HG03135 (cell line): ENCODE data around the gene FAM222A.

Experiments used
- ATAC-seq: cut with Tn5 transposase; IDR thresholded peaks from one replicate; pipeline ENCODE4 v1.9.1; 2021; ENCODE audit warnings: mild to moderate bottlenecking, moderate library complexity; ENCODE audit not compliant: unreplicated experiment

FAM222A gene

DNA sequence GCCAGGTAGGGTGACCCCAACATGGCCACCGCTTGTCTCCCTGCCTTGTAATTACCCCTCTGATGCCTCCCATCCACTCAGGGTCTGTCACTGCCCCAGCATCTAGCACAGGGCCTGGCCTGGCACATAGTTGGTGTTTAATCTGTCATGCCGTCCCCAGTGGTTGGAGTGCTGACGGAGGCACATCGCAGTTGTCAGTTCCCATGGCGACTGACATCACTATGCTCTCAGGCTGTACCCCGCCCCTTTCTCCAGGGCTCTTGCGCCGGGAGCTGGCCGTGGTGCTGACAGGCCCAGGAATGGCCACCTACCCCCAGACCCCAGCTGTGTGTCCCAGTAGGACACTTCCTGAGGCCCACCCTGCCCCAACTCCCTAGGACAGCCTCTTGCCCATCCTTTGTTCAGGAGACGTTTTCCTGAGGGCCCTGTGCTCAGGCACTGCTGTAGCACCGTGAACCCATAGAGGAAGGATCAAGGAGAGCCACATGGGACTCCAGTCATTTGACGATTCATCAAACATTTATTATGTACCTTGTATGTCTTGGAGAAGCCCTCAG is 23.0 kb downstream of the FAM222A start:
- no peak for ATAC-seq

DNA sequence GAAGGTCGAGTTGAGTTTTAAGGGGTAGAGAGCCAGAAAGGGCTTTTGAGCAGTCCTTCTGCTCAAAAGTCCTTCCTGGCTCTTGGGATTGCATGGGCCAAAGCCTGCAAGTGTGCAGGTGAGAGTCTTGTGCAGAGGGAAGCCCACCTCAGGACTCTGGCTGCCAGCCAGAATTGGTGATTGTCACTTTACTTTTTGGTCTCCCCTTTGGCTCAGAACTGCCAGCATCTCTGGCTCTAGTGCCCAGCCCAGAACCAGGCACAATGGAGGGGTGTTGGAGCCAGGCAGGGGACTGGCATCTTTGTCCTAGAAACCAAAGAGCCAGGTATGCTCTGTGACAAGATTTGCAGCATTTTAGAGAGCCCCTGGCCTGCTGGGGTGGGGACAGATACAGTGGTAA is 23.5 kb downstream of the FAM222A start:
- ATAC-seq = no peak

DNA sequence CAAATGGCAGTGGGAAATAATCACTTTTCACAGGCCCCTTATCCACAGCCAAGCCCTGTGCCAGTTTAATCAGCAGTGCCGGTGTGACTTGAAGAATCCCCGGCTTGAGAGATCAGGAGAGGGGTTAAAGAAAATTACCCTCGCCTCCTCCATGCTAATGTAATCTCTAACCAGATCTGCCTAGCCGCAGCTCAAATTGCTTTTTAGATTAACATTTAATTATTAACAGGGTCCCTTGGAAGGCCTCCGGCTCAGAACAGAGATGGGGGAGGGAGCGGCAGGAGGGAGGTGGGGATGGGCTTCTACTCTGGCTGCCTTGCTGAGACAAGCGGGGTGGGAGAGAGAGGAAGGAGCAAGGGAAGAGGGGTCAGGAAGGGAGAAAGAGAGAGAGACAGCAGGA is 24.0 kb downstream of the FAM222A start:
- ATAC-seq = no peak

DNA sequence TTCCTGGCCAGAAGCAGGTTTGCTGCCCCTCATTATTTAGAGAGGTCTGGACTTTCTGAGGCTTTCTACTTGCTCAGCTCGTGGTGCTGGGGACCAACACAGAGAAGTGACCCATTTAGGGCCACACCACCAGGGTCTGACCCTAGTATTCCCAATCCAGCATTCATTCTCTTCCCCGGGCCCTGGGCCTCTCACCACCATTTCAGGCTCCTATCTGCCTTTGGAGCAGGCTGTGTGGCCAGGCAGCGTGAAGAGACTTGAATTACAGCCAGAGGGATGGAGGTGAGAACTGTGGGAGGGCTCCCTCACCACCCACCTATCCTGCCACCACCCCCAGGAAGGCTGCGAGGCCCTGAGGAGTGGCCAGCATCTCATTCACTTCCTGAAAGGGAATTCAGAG is 24.6 kb downstream of the FAM222A start:
- no peak for ATAC-seq

DNA sequence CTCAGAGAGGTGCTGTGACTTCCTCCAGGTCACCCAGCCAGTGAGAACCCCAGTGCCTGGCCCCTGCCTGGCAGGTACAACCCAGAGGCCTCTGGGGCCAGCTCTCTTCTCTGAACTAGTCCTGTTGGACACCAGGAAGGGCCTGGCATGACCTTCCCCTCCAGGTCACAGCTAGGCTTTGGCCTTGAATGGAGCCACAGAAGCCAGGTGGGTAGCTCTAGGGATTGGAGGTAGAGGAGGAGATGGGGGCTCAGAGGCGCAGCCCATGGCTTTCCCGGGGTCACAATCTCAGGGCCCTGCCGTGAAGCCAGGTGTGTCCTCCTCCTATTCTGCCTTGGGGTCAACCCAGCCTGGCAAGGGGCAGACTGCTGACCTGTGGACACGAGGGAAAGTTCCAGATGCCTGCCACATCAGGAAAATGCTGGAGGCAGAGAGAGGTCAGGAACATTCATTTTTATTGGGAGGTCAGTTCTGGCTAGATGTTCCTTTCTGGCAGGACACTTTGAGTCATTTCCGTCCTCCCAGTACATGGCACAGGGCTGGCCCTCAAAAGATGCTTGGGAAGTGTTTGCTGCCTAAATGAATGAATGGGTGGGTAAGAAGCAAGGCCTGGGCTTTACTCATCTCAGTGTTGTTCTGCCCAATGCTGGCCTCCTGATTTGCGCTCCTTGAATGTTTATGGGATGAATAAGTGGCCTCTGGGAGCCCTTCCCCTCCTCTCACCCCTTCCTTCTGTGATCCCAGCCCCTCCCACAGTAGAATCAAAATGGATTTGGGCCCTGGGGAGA is 25.4 kb downstream of the FAM222A start:
- no peak for ATAC-seq

DNA sequence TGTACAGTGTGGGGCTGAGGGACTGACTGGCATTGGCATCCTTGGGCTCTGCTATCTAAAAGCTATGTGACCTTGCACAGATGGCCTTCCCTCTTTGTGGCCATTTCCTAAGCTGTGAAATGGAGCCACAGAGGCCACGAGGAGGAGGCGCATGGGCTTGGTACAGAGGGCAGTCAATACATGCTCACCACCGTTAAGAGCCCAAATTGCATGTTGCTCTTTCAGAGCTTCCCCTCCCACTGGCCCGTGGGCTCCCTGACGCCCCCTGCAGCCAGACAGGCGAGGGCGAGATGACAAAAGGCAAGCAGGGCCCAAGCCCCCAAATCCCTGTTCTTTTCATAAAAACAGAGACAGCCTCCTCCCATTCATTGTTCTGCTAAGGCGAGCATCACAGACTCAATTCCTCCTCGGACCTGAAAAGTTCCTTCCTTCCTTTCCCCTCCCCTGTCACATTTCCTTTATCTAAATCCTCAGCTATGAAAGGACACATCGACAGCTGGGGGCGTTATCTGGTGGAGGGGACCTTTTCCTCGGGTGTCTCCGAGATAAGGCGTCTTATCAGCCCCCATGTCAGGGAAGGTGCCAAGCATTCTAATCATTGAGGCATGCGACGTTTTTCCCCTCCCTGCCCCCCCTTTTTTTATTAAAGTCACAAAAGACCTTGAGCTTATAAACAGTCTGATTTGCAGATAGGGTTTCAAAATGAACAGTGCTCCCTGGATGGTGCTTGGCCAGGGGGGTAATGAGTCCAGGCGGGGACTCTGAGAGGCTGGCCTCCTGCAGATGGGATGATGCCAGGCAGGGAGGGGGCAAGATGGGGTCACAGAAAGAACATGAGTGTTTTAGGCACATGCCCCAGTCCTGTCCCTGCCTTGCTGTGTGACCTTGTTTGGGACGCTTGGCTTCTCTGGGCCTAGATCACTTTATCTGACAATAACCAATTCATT is 26.4 kb downstream of the FAM222A start:
- ATAC-seq = no peak

DNA sequence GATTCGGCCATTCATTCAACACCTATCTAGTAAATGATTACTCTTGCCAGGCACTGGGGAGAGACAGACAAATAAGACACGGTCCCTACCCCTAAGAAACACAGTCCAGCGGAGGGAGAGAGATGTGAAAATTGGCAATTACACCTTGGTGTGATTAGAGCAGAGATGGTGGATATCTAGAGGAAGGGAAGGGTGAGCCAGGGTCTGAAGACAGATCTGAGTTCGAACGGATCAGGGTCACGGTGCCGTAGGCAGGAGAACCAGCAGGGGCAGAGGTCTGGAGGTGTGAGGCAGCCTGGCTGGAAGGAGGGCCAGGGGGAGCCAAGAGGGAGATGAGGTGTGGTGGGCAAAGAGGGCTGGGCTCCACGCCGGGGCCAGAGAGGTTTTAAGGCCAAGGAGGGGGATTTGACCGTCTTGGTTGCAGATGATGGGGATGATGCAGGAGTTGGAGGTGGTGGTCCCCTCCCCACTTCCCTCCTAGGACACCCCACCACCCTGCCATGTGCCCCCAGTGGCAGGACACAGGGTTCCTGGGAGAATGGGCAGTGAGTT is 27.1 kb downstream of the FAM222A start:
- no peak for ATAC-seq

DNA sequence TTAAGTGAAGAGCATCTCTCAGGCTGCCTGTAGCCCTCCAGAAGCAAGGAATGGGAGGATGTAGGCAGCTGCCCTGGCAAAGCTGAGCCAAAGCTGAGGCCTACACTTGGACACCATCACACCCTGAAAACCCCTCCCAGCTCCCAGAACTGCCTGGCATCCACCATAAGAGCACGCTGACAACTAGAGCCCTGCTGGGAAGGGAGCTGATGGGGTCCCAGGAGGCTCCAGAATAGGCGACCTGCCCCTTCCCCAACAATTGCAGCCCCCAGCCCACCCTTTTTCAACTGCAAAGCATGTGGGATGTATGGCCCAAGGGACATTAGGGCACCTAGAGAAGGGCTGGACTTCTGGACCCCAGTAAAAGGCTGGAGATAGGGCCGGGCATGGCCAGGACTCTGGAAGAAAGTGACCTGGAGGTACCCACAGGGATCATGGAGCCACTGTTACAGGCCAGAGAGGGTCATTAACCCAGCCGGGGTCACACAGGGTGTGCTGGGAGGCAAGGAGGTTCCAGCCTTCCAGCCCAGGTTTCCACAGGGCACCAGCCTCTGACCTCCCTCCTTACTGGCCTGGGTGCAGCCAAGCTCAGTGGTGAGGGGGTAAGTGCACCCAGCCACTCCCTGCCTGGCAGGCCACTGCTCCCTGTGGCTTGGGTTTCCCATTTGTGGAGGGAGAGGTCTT is 27.8 kb downstream of the FAM222A start:
- no peak for ATAC-seq

DNA sequence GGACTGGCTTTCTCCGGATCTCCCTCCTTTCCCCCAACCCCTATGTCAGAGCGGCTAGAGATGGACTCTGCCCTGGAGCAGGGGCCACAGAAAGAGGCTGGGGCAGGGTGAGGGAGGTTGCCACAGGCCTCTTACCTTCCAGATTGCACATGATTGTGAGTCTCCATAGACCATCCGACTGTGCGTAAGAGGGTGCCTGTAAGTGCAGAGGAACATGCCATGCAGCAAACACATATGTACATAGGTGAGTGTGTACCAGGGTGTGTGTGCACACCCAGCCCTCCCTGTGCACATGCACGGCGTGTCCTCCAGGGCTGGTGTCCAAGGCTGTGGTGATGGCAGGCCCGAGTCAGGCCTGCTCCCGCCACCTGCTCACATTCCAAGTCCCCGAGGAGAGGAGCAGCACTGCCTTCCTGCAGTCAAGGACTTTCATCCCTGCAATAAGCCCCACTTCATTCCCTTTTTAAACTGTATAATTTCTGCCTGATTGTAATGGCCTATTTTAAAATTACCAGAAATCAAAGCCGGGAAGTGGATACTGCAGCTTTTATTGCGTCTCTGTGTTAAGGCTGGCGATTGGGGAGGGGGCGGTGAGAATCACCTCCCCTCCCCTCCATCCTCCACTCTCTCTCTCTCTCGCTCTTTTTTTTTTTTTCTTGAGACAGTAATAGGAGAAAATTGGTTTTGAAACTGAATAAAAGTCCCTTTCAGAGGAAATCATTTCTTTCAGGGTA is 28.5 kb downstream of the FAM222A start:
- ATAC-seq = no peak

DNA sequence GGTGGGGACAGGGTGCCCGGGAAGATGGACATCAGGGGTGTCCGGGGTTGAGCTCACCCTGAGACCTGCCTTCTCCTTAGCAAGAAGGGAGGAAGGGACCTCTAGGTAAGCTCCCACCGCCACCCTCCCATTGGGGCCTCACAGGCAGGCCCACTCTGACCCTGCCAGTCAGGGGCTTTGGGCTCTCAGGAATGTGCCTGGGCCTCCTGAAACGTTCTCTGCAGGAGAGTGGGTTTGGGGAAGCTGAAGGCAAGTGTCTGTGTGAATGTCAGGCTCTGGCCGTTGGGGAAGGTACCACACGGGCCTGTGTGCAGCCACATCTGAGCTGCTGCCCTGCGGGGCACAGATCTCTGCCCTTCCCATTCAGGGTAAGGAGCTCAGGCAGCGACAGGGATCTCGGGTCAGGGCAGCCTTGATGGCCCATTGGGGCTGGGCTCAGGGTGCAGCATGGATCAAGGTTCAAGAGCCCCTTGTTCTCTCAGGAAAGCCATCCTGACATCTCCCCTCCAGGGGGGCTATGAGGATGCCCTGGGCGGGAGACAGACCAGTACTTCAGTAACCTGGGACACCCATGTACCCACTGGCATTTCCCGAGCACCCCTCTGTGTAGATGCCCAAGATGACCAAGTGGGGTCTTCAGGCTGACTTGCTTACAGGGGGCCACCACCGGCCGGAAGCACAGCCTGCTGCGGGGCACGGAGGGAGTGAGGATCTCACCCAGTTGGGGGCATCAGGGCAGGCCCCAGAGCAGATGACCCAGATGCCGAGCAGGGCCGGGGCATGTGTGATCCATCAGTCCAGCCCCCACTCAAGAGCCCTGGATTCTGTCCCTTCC is 29.7 kb downstream of the FAM222A start:
- ATAC-seq = no peak

DNA sequence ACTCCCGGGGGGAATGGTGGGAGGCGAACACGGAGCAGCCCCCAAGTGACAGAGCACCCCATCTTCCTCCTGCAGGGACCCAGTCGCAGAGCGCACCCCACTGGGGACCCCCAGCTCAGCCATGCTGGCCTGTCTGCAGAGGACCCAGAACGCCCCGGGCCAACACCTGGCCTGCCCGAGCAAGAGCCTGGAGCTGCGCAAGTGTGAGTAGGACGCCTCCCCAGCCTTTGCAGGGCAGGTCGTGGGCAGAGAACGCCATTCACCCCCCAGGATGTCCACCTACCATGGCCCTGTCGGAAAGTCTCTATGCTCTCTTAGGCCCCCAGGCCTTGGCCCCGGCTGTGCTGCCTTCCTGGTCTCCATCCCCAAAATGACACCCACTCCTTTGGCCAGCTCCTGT is 30.4 kb downstream of the FAM222A start:
- no peak for ATAC-seq

DNA sequence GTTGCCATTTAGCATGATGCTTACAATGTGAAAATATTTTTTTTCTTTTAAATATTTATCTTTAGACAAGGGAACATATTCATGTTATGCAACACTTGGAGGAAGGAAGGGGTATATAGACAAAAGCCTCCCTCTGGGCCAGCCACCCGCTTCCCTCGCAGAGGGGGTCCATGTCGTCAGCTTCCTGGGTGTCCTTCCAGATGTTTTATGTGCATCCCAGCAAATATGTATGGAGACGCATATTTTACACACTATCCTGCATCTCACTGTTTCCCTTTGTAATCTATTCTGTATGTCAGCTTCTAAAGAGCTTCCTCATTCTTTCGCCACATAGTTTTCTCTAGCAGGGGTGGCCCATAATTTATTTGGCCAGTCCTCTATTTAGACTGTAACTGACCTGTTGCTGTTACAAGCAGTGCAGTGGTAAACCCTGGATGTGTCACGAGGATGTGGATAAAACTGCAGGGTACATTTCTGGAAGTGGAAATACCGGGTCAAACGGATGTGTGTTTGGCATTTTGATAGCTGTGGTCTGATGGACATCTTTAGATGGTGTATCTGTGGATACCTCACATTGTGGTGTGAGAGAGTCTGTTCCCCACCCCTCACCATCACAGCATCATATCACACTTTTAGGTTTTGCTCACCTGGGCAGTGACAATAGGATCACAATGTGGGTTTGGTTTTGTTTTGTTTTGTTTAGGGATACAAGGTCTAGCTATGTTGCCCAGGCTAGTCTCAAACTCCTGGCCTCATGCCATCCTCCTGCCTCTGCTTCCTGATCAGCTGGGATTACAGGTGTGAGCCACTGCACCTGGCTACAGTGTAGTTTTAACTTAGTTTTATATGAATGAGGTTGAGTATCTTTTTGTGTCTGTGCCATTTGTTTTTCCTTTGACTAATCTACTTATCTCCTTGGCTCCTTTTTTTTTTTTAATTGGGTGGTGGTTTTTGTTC is 31.6 kb downstream of the FAM222A start:
- ATAC-seq = no peak

DNA sequence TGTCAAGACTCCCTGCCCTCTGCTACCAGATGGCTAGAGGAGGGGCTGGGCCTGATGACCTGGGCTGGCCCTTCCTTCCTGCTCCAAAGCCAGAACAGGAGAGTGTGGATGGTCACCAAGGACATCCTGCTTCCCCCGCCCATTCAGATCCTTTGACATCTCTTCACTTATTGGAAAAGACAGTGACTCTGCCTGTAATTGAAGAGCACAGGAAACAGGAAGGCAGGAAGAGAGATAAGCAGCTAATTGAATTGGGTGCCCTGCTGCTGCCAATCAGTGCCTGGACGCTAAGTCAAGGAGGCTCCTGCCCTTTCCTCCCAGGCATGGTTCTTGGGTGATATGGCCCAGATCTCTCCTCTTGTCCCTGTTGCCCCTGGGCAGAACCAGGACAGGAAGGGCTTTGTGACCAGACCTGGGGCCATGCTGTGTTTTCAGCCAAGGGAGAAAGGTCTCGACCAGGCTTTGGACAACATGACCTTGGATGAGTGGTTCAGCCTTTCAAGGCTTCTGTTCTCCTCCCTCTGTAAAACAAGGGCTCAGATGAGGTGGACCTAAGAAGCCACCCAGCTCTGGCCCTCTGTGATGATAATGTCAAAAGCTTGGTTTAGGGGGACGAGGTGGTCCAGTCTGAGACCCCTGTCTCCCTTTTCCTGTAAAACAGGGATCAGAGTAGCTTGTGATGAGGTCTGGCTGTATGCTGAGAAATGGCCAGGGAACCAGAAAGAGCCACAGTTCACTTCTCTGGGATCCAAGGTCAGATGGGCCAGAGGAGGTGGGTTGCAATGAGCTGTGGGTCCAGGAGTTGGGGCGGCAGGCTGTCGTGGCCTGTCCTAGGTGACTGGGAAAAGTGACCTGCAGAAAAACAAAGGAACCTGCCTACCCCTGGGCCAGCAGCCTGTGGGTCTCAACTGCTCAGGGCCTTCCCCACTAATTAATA is 38.8 kb downstream of the FAM222A start:
- ATAC-seq = no peak

DNA sequence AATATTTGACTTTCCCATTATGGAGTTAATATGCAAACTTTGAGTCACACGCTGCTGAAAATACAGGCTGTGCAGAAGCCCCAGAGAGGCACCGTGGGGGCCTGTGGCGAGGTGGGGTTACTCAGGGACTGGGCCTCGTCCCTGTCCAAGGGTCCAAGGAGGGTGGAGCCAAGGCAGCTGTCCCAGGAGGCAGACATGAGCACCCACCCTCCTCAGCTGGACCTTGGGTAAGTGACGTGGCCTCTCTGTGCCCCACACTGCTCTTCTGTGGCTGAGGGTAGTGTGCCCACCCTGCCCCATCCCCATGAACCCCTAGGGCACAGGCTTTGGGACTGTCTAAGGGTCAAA is 39.4 kb downstream of the FAM222A start:
- ATAC-seq = no peak

DNA sequence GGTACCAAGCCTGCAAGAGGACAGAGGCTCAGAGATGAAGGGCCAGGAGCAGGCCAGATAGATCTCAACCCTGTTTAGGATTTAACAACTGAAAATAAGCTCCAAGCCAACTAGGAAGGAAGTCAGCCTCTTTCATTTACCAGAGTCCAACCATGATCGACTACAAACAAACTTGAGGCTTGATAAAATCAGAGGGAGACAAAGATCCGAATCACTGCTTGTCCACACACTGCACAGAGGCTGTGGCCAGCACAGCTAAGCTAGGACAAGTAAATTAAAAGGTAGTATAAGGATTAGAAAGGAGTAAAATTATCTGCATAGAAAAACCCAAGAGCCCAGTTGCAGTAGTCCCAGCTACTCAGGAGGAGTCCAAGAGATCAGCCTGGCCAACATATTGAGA is 40.3 kb downstream of the FAM222A start:
- ATAC-seq = no peak

DNA sequence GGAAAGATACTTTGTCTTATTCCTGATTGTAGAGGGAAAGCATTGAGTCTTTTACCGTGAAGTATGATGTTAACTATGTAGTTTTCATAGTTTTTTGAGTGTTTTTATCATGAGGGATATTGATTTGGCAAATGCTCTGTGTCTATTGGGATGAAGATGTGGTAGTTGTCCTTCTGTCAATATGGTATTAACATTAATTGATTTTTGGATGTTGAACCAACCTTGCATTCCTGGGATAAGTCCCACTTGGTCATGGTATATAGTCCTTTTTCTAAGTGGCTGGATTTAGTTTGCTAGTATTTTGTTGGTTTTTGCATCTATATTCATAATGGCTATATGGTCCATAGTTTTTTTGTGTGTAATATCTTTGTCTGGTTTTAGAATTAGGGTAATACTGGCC is 42.8 kb downstream of the FAM222A start:
- ATAC-seq = no peak

DNA sequence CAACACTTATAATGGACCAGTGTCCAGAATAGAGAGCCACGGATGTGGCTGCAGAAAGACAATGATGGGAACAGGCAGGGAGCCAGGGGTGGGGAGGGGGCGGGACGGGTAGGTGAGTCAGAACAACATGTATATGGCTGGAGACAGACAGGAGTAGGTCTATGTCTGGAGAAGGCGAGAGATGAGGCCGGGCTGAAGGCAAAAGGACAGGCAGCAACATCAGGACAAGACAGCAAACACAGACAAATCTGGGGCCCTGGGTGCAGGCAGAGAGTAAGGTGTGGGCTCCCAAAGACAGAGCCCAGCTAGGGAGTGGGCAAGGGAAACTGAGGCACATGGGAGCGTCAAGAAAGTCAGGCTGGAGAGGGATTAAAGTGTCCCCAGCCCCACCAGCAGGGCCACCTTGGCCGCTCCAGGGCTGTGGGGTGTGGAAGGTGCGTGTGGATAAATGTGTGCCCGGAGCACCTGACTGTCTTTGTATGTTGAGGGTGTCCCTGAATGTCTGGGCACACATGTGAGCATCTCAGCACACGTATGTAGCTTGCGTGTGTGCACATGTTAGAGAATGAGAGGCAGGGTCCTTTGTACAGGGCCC is 44.1 kb downstream of the FAM222A start:
- no peak for ATAC-seq
